HG03280 (cell line): Measurements from ENCODE around the gene MRPL10.

Experiments
- ATAC-seq: cut with Tn5 transposase; IDR thresholded peaks from one replicate; pipeline ENCODE4 v1.9.1; 2021; ENCODE audit warnings: mild to moderate bottlenecking, moderate library complexity; ENCODE audit not compliant: unreplicated experiment

MRPL10 gene

DNA sequence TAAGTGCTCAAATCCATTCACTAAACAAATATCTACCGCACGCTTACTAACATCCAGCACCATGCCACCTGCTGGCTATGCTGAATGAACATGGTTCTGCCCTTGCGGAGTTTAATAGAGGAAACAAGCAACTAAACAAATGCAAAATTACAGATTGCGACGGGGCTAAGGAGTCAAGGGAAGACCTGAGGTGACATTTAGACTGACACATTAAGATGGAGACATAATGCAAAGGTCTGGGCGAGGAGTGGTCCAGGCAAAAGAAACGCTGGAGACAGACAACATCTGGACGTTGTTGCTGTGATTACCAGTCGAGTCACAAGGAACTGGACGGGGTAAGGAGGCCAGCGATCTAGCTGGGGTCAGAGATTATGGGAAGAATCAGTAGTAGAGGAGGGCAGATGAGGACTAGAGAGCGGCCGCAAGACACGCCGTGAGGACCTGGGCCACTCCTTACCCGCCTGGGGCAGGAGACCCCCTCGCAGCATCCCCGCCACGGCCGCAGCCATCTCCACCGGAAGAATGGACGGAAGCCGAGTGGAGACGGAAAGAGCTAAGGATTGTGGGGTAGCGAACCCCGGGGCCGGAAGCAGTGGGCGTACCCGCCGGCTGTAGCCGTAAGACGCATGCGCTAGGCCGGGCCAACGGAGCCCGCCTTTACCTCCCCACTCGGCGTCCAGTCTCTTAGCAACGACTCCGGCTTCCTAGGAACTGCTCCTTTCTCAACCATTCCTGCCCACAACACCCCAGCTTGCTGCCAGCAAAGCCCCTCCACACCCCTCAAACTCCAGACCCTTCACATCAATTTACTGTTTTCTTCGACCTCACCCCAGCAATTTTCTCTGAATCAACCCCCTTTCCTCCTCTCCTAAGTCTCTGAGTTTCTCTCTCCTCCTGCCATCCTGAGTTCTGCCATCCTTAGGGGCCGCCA is at the start of gene MRPL10, which contains the start of gene LRRC46:
TSS of gene MRPL10 (minus strand) at position 539 of the 931 bp plus-strand sequence. CDS start at position 509, 30 bp downstream.
TSS of gene LRRC46 (plus strand) at position 668 of the 931 bp plus-strand sequence. CDS start 320 bp downstream, outside the sequence.
- peak; percentile 82 for ATAC-seq

DNA sequence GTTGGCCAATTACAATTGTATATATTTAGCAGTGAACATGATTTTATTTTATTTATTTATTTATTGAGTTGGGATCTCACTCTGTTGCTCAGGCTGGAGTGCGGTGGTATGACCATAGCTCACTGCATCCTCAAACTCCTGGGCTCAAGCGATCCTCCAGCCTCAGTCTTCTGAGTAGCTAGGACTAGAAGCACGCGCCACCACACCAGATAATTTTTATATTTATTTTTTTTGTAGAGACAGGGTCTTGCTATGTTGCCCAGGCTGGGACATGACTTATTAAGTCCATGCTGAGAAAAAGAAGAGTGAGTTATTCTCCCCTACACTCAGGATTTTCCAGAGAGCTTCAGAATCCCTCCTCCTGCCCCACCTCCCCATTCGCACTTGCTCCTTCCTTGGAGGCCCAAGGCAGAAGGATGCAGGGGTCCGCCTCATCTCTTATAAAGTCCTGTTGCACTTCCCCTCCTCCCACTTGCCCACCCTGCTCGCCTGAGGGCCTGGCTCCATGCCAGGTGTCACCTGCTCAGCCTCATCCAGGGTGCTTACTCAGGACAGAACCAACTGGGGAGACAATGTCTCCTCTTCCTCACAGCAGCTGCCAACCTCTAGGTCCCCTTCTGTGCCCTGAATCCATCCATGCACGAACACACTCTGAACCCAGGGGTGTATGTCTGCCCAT is 48.6 kb upstream of the MRPL10 start:
- ATAC-seq, result no peak

DNA sequence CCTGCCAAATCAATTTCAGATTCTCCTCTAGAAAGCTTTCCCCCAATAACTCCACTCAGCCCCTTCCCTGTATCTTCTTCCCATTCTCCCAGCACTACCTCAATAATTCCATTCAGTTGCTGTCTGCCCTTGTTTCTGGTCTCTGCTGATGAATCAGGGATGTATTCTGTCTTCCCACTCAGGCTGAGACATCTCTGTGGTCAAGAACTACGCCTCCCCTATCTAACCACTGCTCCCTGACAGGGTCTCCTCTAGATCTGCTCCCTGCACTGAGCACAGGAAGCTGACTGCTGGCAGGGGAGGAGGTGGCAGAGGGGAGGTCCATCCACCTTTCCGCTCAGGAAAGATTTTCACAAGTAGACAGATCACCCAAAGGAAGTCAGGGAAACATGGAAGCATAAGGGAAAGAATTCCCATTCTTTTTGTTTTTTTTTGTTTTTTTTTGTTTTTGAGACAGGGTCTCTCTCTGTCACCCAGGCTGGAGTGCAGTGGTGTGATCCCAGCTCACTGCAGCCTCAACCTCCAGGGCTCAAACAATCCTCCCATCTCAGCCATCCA is 47.8 kb upstream of the MRPL10 start:
- no peak for ATAC-seq

DNA sequence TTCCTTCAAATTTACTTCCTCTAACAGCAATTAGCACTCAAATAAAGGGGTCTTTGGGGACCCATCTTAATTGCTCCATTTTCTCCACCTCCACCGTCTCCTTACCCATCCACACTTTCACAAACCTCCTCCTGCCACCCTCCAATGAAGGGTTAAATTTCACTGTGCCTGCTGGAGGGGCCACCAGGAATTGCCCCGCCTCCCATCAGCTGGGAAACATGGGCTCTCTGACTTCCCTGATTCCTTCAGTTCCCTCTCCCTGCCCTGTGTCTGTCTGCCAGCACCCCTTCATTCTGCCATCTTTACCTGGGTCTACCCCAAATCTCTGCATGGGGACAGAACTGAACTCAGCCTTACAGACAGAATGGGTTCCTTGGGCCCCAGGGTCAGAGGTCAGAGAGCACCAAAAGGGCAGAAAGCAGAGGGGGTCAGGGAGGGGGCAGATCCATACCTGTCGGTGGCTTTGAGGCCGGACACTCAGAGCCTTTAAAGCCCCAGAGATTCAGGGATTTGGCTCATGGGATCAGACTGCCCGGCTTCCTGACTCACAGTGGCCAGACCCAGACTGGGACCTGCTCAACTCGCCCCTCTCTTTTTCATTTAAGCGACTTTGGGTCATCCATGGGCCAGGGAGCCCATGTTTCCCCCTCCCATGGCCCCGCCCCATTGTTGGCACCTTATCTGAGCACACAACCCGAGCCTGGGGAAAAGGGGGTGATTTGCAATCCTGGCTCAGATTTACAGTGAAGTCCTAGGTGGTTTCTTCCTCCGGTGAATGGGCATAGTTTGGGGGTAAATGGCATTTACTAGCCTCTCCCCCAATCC is 47.1 kb upstream of the MRPL10 start:
- ATAC-seq, result no peak

DNA sequence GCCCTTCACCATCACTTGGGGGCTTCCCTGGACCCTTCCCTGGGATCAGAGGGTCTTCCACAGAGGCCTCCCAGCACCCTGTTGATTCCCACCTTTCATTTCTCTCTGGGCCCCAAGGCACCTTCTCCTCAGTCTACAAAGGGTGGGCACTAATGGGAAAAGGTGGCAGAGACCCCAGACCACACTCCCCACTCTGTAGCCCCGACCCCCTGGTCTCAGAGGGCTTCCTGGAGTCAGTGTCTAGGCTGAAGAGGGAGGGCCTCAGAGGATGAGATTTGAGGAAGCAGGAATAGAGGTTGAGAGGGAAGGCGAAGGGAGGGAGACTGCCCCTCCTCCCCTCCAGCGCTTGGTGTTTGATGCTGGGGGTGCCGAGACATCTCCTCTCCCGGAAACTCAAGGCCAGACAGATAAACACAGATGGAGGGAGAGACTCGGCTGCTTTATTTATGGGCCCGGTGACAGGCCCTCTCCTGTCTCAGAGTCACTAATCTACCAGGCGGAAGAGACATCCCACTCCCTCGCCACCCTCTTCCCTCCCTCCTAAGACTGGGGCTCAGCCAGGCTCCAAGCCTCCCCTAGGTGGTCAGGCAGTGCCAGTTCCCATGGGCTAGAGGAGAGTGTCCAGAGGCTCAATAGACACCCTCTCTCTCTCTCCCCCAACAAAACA is 46.2 kb upstream of the MRPL10 start:
- ATAC-seq, result no peak

DNA sequence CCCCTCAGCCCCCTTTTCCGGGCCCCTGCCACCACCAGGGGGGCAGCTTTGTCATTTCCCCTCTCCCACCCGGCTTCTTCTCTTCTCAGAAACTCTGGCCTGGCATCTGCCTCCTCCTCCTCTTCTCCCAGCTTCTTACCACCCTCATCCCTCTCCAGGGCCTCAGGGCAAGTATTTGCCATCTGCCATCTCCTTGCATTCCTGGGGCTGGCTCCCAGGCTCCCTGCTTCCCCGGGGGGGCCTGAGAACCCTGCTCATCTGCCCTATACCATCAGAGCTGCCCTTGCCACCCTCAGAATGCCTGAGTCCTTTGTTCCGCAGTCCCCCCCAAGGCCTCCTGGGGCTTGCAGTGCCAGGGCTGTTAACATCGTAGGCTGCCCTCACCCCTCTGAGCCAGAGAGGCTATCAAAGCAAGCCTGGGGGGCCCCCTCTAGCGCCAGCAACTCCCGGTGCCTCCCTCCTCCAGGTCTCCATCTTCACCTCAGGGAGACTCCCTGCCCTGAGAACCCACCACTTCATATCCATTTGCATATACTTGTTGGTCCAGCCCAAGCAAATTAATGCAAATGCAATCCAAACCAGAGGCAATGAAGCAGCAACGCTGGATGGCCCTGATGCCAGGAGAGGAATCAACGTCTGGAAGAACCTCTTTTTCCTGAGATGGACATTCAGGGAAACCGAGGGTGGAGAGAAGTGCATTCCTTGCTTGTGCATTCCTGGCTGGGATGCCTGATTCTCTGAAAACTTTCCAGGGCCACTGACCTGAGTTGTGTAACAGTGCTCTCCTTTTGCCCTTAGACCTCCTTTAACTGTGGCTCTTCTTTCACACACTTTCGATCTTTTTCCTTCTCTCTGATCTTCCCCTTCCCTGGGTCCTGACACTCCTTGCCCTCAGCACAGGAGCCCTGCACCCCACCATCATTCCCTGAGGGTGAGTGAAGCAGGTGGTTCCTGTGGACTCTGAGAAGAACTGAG is 44.0 kb upstream of the MRPL10 start:
- ATAC-seq, result no peak

DNA sequence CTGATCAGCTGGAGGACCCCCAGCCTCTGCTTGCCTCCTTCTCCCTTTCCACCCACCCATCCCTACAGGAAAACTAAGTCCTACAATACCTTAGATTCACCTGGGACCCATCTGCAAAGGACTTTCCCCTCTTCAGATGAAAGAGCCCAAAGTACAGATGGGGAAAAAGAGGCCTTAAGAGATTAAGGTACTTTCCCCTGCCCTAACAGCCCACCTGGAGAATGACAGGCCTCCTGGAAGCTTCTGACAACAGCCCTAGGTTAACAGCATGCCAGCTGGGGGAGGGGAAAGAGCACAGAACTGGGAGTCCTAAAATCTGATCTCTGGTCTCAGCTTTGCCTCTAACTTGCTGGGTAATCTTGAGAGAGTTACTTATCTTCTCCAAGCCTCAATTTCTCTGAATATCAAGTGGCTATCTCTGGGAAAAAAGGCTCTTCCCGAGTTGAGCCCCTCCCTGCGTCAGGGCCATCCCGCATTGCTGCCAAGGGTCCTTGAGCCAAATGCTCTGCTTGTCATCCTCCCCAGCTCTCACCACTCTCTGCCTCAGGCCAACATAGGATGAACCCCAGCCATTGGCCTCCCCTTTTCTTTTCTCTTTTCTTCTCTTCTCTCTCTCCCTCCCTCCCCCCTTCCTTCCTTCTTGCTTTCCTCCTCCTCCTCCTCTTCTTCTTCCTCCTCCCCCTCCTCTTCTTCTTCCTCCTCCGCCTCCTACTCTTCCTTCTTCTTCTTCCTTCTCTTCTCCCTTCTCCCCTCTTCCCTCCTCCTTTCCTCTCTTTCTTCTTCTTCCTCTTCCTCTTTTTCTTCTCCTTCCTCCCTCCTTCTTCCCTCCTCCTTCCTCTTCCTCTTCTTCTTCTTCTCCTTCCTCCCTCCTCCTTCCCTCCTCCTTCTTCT is 42.1 kb upstream of the MRPL10 start:
- ATAC-seq, result no peak

DNA sequence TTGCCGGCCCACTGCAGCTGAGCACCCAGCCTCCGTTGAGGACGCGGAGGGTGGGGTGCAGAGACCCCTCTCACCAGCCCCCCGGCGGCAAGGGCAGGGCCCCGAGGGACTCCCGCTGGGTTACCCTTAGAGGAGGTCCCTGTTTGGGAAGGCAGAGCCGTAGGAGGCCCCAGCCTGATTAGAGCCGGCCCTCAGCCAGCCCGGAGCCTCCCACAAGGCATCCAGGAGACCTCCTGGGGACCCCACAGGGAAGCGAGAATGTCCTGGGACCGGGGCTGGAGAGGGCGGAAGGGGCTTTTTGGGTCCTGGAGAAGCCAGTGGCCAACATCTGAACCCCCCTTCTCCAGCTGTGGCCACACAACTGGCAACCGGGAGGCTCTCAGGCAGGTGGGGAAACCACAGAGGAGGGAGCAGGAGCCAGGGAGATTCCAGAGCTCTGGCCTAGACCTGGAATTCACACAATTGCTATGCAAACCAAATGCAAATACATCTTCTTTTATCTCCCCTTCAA is 41.4 kb upstream of the MRPL10 start:
- no peak for ATAC-seq

DNA sequence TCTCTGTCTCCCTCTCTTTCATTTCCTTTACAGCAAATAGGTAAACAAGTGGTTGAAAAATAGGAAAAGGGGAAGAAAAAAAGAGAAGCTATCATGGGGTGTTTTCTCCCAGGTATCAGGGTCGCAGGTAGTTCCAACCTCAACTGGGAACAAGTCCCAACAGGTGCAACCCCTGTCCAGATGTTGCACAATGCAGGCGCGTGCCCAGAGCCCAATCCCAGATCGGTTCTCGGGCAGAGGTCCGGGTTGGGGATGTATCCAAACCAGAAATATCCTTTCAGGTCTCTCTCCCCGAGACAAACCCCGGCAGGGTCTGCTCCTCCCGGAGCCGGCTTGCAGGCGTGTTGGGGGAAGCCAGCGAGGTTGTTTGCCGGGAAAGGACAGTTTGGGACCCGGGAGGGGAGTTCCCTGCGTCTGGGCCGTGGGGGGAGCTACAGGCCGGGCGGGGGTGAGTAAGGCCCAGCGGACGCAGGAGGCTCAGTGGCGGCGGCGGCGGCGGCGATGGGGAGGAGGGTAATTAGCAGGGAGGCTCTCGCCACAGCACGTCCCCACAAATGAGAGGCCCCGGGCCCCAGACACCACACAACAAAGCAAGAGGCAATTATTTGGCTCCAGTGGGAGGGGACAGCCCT is 40.8 kb upstream of the MRPL10 start:
- no peak for ATAC-seq

DNA sequence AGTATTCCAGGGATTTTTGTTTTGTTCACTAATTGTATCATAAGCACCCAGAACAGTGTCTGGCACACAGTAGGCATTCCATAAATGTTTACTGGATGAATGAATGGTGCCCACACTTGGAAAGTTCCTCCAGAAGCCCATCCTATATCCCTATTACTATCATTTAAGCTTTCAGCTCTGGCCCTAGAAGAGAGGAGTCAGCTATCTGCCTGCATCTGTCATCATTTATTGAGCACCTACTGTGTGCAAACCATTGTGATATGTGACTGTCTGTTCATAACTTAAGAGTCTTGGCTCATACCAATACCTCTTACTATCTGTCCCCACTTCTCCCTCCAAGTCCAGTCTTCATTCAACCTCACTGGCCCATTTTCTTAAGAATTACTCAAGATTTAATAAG is 39.7 kb upstream of the MRPL10 start:
- ATAC-seq, result no peak

DNA sequence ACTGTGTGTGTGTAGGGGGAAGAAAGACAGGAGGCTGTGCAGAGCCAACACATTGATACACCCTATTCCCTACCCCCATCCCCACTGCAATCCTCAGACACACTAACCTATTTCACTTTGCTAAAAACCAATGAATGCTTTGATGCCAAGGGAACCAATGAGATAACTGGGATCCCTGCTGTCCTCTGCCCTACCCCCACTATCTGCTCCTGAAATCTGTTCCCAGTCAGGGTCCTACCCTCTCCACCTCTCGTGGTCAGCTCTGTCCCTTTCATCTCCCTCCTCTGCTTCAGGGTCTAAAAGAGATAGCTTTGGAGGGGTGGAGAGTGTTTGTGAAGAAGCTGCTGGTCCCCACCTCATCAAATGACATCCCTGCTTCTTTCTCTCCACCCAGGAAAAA is 38.7 kb upstream of the MRPL10 start:
- ATAC-seq, result no peak

DNA sequence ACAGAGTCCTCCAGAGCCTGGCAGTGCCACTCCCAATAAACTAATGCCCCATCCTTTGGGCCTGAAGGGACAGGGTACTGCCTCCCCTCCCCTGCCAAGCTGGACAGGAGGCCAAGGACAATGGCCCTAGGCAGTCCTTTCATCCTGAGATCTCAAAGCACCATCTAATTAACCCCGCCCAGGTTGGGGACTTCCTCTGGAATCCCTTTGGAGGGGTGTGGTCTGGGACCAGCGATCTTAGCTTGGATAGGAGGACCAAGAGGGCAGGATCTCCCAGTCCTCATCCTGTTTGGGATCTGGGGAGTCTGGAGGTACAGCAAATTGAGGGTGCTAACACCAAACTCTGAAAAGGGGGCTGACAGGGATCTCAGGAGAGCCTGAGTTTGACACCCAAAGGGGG is 37.8 kb upstream of the MRPL10 start:
- ATAC-seq, result no peak

DNA sequence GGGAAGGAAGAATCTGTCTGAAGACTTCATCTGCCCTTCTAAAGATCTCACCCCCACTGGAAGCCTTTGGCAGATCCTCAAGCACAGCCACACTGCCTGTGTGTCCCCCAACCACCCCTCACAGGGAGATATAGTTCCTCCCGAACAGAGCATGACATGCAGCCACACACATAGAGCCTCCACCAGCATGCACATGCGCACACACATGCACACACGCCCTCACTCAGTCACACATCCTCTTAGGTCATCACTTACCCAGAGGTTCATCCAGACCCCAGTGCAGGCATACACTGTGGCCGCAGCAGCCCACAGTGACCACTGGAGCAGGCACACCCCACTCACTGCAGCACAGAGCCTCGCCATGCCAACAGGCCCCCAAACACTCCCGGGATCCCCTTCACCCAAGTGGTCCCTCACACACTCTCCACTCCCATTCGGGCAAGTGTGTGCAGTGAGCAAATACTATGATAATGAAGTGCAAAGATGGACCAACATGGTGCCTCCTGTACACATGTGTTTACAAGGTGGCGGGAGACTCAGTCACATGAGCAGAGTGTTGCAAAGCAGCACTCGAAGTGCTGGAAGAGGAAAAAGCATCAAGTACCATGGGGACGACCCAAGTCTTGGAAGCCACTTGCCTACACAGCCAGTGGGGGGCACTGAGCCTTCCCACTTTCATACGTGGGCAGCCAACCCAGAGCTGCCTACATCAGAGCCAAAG is 36.6 kb upstream of the MRPL10 start:
- no peak for ATAC-seq

DNA sequence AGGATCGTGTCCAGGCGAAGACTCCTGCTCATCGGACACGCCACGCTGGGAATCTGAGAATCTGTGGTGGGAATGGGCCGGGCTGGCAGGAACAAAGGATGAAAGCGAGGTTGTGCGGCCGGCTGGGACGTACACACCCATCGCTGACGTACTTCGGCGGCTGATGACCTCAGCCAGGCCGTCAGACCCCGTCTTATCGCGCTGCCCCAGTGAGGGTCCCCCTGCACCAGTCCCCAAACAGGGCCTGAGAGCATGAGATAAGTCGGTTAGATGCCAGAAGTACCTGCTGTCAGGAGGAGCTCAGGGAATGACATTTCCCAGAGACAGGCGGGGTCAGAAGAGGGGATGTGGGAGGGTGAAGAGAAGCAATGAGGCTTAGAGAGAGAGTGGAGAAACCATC is 35.6 kb upstream of the MRPL10 start:
- no peak for ATAC-seq

DNA sequence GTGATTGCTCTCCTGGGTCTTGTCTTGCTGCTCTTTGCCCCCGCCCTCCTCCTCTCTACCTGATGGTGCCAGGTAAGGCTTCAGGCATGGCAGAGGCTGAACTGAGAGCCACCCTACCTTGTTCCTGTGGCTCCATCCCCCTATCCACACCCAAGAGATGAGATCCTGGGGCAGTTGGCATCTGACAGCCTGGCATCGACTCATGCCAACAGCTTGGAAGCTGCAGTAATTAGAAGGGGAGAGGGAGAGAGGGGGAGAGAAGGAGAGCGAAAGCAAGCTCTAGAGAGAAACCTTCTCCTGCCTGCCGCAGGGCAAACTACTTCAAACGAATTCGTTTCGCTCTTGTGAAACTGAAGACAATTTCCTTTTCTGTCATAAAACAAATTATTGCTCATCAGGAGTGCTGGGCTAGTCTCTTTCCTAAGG is 33.5 kb upstream of the MRPL10 start:
- ATAC-seq, result no peak

DNA sequence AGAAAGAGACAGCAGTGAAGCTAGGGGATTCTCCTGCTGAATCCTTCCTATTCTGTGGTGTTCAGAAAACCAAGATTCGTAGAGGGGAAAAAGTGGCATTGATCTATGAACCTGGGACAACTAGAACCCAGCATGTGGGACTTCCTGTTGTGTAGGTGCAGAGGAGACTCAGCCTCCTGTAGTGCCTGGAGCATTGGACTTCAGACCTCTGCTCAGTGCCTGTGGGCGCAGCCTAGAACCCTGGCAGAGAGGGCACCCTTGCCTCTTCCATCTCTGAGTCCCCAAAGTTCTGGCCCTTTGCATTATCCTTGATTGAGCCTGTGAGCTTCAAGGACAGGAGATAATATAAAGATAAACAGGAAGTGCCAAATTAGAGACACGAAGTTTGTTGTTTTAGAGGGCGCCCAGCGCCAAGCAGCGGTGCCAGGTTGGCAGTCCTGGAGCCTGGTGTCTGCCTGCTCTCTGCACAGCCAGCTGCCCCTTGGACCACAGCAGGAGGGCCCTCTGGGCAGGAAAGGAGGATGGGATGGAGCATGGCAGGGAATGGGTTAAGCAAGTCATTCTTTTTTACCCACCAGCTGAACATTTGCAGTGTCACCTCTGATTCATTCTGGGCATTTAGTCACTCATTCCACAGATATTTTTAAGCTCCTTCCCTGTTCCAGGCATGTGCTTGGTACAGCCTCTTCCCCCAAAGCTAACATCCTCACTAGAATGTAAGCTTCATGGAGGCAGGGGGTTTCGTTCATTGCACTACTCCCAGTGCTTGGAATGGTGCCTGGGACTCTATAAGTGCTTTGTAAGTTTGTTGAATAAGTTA is 31.5 kb upstream of the MRPL10 start:
- ATAC-seq, result no peak
